ENCODE data around the gene TTC23.

Gene TTC23

GRCh38 chr15:99106417-99107220 lies 142.8 kb downstream of the TTC23 start:
- no peak for DNase-seq (ENCODE audit: extremely low read depth in 1 of 2, low read depth in 1 of 2)

- DNase-seq (ENCODE audit: extremely low read depth in 1 of 2, low read depth in 1 of 2) = no peak
Observed at GRCh38 chr15:99105514-99106341, 143.7 kb downstream of the TTC23 start.

- no peak for DNase-seq (ENCODE audit: extremely low read depth in 1 of 2, low read depth in 1 of 2)
Observed at GRCh38 chr15:99104788-99105513, 144.4 kb downstream of the TTC23 start, which contains the start of gene SYNM. Gene SYNM (plus strand): TSS chr15:99105080. CDS start chr15:99105200, 120 bp downstream.

GRCh38 chr15:99103279-99103678 lies 146.1 kb downstream of the TTC23 start:
- DNase-seq (ENCODE audit: extremely low read depth in 1 of 2, low read depth in 1 of 2) = no peak

- no peak for DNase-seq (ENCODE audit: extremely low read depth in 1 of 2, low read depth in 1 of 2)
Observed at GRCh38 chr15:99102332-99103235, 146.8 kb downstream of the TTC23 start.

- no peak for DNase-seq (ENCODE audit: extremely low read depth in 1 of 2, low read depth in 1 of 2)
Observed at GRCh38 chr15:99101501-99101900, 147.9 kb downstream of the TTC23 start.

- no peak for DNase-seq (ENCODE audit: extremely low read depth in 1 of 2, low read depth in 1 of 2)
Observed at GRCh38 chr15:99100245-99101173, 148.9 kb downstream of the TTC23 start.

- no peak for DNase-seq (ENCODE audit: extremely low read depth in 1 of 2, low read depth in 1 of 2)
Observed at GRCh38 chr15:99099661-99100060, 149.7 kb downstream of the TTC23 start.

GRCh38 chr15:99098991-99099390 lies 150.4 kb downstream of the TTC23 start:
- DNase-seq (ENCODE audit: extremely low read depth in 1 of 2, low read depth in 1 of 2) = no peak

- DNase-seq (ENCODE audit: extremely low read depth in 1 of 2, low read depth in 1 of 2) = no peak
Observed at GRCh38 chr15:99098426-99098825, 151.0 kb downstream of the TTC23 start.

GRCh38 chr15:99097441-99098410 lies 151.7 kb downstream of the TTC23 start:
- DNase-seq (ENCODE audit: extremely low read depth in 1 of 2, low read depth in 1 of 2) = no peak

GRCh38 chr15:99096894-99097426 lies 152.4 kb downstream of the TTC23 start:
- DNase-seq (ENCODE audit: extremely low read depth in 1 of 2, low read depth in 1 of 2) = no peak

- no peak for DNase-seq (ENCODE audit: extremely low read depth in 1 of 2, low read depth in 1 of 2)
Observed at GRCh38 chr15:99096173-99096893, 153.0 kb downstream of the TTC23 start.

GRCh38 chr15:99095626-99096025 lies 153.8 kb downstream of the TTC23 start:
- DNase-seq (ENCODE audit: extremely low read depth in 1 of 2, low read depth in 1 of 2) = no peak

- DNase-seq (ENCODE audit: extremely low read depth in 1 of 2, low read depth in 1 of 2) = no peak
Observed at GRCh38 chr15:99092554-99093172, 156.7 kb downstream of the TTC23 start.

- no peak for DNase-seq (ENCODE audit: extremely low read depth in 1 of 2, low read depth in 1 of 2)
Observed at GRCh38 chr15:99090938-99091337, 158.4 kb downstream of the TTC23 start.

All from stimulated activated CD8-positive, alpha-beta memory T cell treated with anti-CD3 and anti-CD28 coated beads, Interleukin-7, amount 100 ng/mL, for 48 hours (primary cell).